K562 (cell line): ENCODE data around the gene NT5DC1. TPM values are rescaled to one million over a fixed set of nuclear protein-coding genes. Genes with fewer than 3 reads are reported as not detected.

ENCODE experiments used
- ELK3 ChIP-seq: fragments of 450-650 bp; formaldehyde crosslinking; IDR thresholded peaks from 2 replicates; pipeline ENCODE4 v1.4.0; 2020; ENCODE audit warnings: mild to moderate bottlenecking
- GATAD2B ChIP-seq: fragments of 450-650 bp; IDR thresholded peaks from 2 replicates; pipeline ENCODE4 v1.6.1; 2017; ENCODE audit warnings: mild to moderate bottlenecking, borderline replicate concordance
- HDAC1 ChIP-seq, 2 experiments: fragments of 450-650 bp; IDR thresholded peaks; 2 replicates each; pipeline ENCODE4 v1.6.1; 2016 to 2017; ENCODE audit warnings: inconsistent platforms in 1 of 2, mild to moderate bottlenecking in 1 of 2, moderate library complexity in 1 of 2
- HNRNPK ChIP-seq: fragments of 200-400 bp; formaldehyde crosslinking; IDR thresholded peaks from one replicate; pipeline ENCODE4 v1.6.1; 2018; ENCODE audit warnings: mild to moderate bottlenecking, low read depth, low read length; ENCODE audit not compliant: poor library complexity, severe bottlenecking
- KDM1A ChIP-seq, 2 experiments: fragments of 450-650 bp; IDR thresholded peaks; 2 replicates each; pipeline ENCODE4 v1.6.1; 2016; ENCODE audit warnings: mild to moderate bottlenecking in 2 of 2
- LEF1 ChIP-seq: fragments of 450-650 bp; IDR thresholded peaks from 2 replicates; pipeline ENCODE4 v1.6.1; 2016; ENCODE audit warnings: mild to moderate bottlenecking
- NCOR1 ChIP-seq: fragments of 450-650 bp; IDR thresholded peaks from 2 replicates; pipeline ENCODE4 v1.6.1; 2016; ENCODE audit warnings: mild to moderate bottlenecking, moderate library complexity
- RAD51 ChIP-seq: fragments of 450-650 bp; IDR thresholded peaks from 2 replicates; pipeline ENCODE4 v1.7.1; 2016; ENCODE audit warnings: low read depth, mild to moderate bottlenecking, borderline replicate concordance
- TOE1 ChIP-seq, 2 experiments: fragments of 450-650 bp in 1 of 2; sonication (generic) in 1 of 2; formaldehyde crosslinking in 1 of 2; IDR thresholded peaks; 2 replicates each; pipeline versions ENCODE4 v1.7.1 to v1.8.0; 2016 to 2022; ENCODE audit warnings: borderline replicate concordance in 2 of 2, mild to moderate bottlenecking in 2 of 2, antibody characterized with exemption in 1 of 2, inconsistent platforms in 1 of 2, low read depth in 1 of 2, missing genetic modification reagents in 1 of 2, moderate library complexity in 1 of 2
- ZBTB8A ChIP-seq: fragments of 450-650 bp; IDR thresholded peaks from 2 replicates; pipeline ENCODE4 v1.6.1; 2018; ENCODE audit warnings: mild to moderate bottlenecking, moderate library complexity; ENCODE audit not compliant: partially characterized antibody
- ZNF146 ChIP-seq: IDR thresholded peaks from one replicate; pipeline ENCODE4 v1.6.1; 2018; ENCODE audit warnings: missing compliant biosample characterization; ENCODE audit not compliant: unreplicated experiment
- polyA plus RNA-seq, 8 experiments: library from polyadenylated mRNA; depleted of rRNA in 4 of 8; stranded (reverse) in 5 of 8; unstranded in 3 of 8; fragments of >200 nt; fragmentation: Nextera tagmentation in 2 of 8; fragmentation: Illumina TruSeq in 1 of 8; extraction: Ambion mirVana in 2 of 8; extraction: Trizol in 1 of 8; gene quantifications; 2 replicates each; pipeline versions ENCODE4 v1.2.1 to v1.2.3, GENCODE V29; 2011 to 2014; ENCODE audit warnings: inconsistent platforms in 1 of 8, missing spikeins in 1 of 8
- total RNA-seq, 7 experiments: library from RNA; depleted of rRNA in 6 of 7; stranded (reverse); fragments of >200 nt in 6 of 7; fragmentation: Illumina TruSeq in 2 of 7; extraction: Trizol in 2 of 7; gene quantifications; 2 replicates each; pipeline versions ENCODE4 v1.2.1 to v1.2.3, GENCODE V29; 2011 to 2021; ENCODE audit warnings: low replicate concordance in 1 of 7
- TF ChIP-seq, protein P1 (sequence below): sonication (generic); IDR thresholded peaks from 2 replicates; pipeline ENCODE4 v1.6.1; 2016
- TF ChIP-seq, protein P2 (sequence below): sonication (generic); formaldehyde crosslinking; IDR thresholded peaks from 2 replicates; pipeline ENCODE4 v1.8.1; 2022; ENCODE audit warnings: missing genetic modification reagents
- TF ChIP-seq, protein P3 (sequence below), 3 experiments: IDR thresholded peaks in 2 of 3; conservative IDR thresholded peaks in 1 of 3; 2 replicates each; pipeline ENCODE4 v1.5.1; 2011 to 2012; ENCODE audit warnings: low read length in 3 of 3, mild to moderate bottlenecking in 3 of 3, control low read depth in 2 of 3, improper control_type of control experiment in 1 of 3, inconsistent platforms in 1 of 3, low read depth in 1 of 3, mixed read lengths in 1 of 3, moderate library complexity in 1 of 3; ENCODE audit not compliant: insufficient read depth in 2 of 3

The NT5DC1 gene
- total and polyA plus RNA-seq, 9 of the 15 experiments (the other 6 are each of a cell fraction or from before 2014, with no cell fraction given): 4.9 to 28.5 (median 16.3) TPM

DNA sequence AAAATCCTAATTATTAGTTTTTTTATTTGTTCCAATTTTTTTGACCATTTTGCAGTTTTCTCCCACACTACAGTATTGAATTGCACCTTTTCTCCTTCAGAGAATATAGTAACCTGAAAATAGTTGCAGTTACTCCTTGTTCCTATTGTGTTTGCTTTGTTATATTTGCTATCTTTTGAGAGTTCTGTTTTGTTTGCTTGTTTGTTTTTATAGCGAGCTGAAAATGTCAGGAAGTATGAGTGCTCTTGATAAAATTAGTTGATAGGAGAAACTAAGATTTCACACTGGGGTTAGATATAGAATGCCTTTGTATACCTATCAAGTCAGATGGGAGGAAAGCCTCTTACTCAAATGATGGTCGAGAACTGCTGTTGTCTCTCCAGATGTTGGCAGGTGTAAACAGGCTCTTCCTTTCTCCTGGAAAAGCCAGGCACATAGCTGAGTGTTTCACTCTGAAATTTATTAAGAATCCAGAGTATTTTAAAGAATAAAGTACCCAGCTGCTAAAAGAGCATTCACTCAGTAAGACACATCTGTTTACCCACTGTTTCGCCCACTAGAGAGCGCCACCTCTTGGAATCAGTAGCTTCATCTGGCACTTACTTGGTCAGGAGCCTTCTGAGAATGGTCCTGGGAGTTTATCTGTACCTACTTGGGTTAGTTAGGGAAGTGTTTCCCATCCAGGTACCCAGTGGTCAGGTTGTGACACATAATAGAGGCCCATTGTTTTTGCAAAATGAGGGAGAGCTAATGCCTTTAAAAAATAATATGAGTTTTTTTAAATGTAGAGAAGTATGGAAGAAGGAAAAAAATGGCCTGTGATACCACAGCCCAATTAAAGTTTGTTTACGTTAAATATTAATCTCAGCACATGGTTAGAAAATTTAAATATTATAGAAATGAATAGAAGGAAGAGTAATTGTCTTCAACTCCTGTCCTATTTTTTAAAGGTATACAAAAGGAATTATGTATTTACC is 11.2 kb downstream of the NT5DC1 start (continued):
- TF ChIP-seq LEF1 (no peak), RAD51 (no peak), KDM1A (IDR thresholded peaks at IDR 0.05) (no peak), ZNF146 (CRISPR knock-in tag) (no peak), GATAD2B (no peak), TOE1 (IDR thresholded peaks at IDR 0.05; ENCODE audit: borderline replicate concordance) (no peak), TOE1 (CRISPR knock-in tag; IDR thresholded peaks at IDR 0.05; ENCODE audit: borderline replicate concordance, low read depth) (no peak), HDAC1 (IDR thresholded peaks at IDR 0.05) (no peak), ZBTB8A (no peak), ELK3 (no peak), HNRNPK (no peak), NCOR1 (no peak)
- TF ChIP-seq, protein P1, sequence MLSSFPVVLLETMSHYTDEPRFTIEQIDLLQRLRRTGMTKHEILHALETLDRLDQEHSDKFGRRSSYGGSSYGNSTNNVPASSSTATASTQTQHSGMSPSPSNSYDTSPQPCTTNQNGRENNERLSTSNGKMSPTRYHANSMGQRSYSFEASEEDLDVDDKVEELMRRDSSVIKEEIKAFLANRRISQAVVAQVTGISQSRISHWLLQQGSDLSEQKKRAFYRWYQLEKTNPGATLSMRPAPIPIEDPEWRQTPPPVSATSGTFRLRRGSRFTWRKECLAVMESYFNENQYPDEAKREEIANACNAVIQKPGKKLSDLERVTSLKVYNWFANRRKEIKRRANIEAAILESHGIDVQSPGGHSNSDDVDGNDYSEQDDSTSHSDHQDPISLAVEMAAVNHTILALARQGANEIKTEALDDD: peak; percentile 53; the same call in 1 of the 2 replicates
- TF ChIP-seq, protein P2, sequence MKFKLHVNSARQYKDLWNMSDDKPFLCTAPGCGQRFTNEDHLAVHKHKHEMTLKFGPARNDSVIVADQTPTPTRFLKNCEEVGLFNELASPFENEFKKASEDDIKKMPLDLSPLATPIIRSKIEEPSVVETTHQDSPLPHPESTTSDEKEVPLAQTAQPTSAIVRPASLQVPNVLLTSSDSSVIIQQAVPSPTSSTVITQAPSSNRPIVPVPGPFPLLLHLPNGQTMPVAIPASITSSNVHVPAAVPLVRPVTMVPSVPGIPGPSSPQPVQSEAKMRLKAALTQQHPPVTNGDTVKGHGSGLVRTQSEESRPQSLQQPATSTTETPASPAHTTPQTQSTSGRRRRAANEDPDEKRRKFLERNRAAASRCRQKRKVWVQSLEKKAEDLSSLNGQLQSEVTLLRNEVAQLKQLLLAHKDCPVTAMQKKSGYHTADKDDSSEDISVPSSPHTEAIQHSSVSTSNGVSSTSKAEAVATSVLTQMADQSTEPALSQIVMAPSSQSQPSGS (CRISPR knock-in tag): no peak
- TF ChIP-seq, protein P3, sequence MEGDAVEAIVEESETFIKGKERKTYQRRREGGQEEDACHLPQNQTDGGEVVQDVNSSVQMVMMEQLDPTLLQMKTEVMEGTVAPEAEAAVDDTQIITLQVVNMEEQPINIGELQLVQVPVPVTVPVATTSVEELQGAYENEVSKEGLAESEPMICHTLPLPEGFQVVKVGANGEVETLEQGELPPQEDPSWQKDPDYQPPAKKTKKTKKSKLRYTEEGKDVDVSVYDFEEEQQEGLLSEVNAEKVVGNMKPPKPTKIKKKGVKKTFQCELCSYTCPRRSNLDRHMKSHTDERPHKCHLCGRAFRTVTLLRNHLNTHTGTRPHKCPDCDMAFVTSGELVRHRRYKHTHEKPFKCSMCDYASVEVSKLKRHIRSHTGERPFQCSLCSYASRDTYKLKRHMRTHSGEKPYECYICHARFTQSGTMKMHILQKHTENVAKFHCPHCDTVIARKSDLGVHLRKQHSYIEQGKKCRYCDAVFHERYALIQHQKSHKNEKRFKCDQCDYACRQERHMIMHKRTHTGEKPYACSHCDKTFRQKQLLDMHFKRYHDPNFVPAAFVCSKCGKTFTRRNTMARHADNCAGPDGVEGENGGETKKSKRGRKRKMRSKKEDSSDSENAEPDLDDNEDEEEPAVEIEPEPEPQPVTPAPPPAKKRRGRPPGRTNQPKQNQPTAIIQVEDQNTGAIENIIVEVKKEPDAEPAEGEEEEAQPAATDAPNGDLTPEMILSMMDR (IDR thresholded peaks at IDR 0.05 in 2 of 3, conservative IDR thresholded peaks at IDR 0.05 in 1 of 3; ENCODE audit: insufficient read depth in 2 of 3, low read depth in 1 of 3, low read length in 3 of 3): peak; percentile 56 to 69 (median 68)
